Kidney (tissue), 14 donors: Measurements from ENCODE around the gene TMEM184A. TPM values are rescaled to one million over a fixed set of nuclear protein-coding genes. Genes with fewer than 3 reads are reported as not detected.
"Not testable (repeated sequence)": the region's sequence is repeated elsewhere in the genome, so short reads cannot be mapped to it uniquely, and the experiment has no call there.

ENCODE experiments used
- DNase-seq, 5 donors: peaks; one replicate each; pipeline ENCODE4 v3.0.0-alpha.2; 2013 to 2020
- FAIRE-seq: peaks from 2 replicates; lab custom pipeline; 2012; peaks lifted over from hg19 to GRCh38; lab: Jason Lieb, UNC
- H3K27ac ChIP-seq, 2 donors: one replicate each; pipeline ENCODE4 v1.7.0; 2013; ENCODE audit warnings: low read depth in 2 of 2, low read length in 2 of 2, inconsistent platforms in 1 of 2
- H3K27me3 ChIP-seq: one replicate; pipeline ENCODE4 v1.7.1; 2013; ENCODE audit warnings: low read length, inconsistent platforms; ENCODE audit not compliant: control insufficient read depth, insufficient read depth
- H3K36me3 ChIP-seq, 3 donors: one replicate each; pipeline versions ENCODE4 v1.7.0 to v1.7.1; 2013; ENCODE audit warnings: low read length in 3 of 3, control low read depth in 1 of 3, inconsistent platforms in 1 of 3; ENCODE audit not compliant: insufficient read depth in 3 of 3, control insufficient read depth in 2 of 3
- H3K4me1 ChIP-seq, 3 donors: one replicate each; pipeline versions ENCODE4 v1.7.0 to v1.7.1; 2013; ENCODE audit warnings: low read length in 3 of 3, inconsistent platforms in 1 of 3, low read depth in 1 of 3; ENCODE audit not compliant: control insufficient read depth in 2 of 3, insufficient read depth in 2 of 3
- H3K4me3 ChIP-seq, 3 donors: one replicate each; pipeline versions ENCODE4 v1.7.0 to v1.8.1; 2013; ENCODE audit warnings: low read length in 3 of 3, control low read depth in 1 of 3, inconsistent platforms in 1 of 3
- H3K9ac ChIP-seq, 3 donors: one replicate each; pipeline versions ENCODE4 v1.7.0 to v1.7.1; 2013; ENCODE audit warnings: low read length in 3 of 3, control low read depth in 1 of 3, inconsistent platforms in 1 of 3
- H3K9me3 ChIP-seq, 3 donors: one replicate each; pipeline versions ENCODE4 v1.7.0 to v1.7.1; 2013; ENCODE audit warnings: low read length in 3 of 3, control low read depth in 1 of 3, inconsistent platforms in 1 of 3; ENCODE audit not compliant: control insufficient read depth in 2 of 3, insufficient read depth in 1 of 3
- intact Hi-C: fragments of 100-400 bp; cut with DNase I; formaldehyde crosslinking; loops from one replicate; pipeline ENCODE4 v1.11.1; 2022
- polyA plus RNA-seq: library from polyadenylated mRNA; stranded (reverse); fragments of 350-450 nt; fragmentation: Illumina TruSeq; extraction: RNeasy Lipid Tissue Mini Kit (QIAGEN cat#74804); gene quantifications from one replicate; pipeline ENCODE4 v1.2.3, GENCODE V29; 2014; ENCODE audit warnings: low read depth, low replicate concordance; ENCODE audit not compliant: insufficient read depth
- total RNA-seq: library from RNA; stranded (reverse); fragmentation: NEBNext Ultra II Directional; extraction: Animal tissue kit (Norgen Biotek cat#: 25700); gene quantifications from one replicate; pipeline ENCODE4 v1.2.1, GENCODE V29; 2021
- TF ChIP-seq, protein P1 (sequence below): IDR thresholded peaks from 3 replicates; pipeline ENCODE4 v1.5.1; 2012; ENCODE audit warnings: mild to moderate bottlenecking, moderate library complexity, borderline replicate concordance; ENCODE audit not compliant: insufficient read depth; ENCODE audit errors: extremely low read depth
- donor health status: control.
- donor health status: control.
- donor health status: control.
- donor health status: control.
- donor health status: control.
- donor health status: DM: yes; HTN: yes; CAD: no.
- donor health status: Normal renal cell carcinoma (clear cell type).

Gene TMEM184A
- total and polyA plus RNA-seq, 2 donors from 2014 or later = 6.8 to 11.0 TPM

DNA sequence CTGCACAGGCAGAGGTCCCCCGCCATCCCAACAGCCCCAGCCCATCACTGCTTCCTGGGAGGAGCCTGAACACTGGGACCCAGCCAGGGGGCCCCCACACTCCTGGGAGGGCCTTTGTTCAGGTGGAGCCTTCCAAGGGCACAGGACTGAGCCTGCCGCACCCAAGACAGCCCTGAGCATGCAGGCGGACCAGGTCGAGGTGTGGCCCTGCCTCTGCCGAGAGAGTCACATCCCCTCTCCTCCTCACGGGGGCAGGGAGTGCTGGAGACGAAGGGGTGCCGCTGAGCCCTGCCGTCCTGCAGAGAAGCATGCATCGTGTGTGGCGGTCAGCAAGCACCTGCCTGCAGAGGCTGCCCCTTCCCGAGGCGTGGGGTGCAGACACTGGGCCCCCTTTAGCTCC is 32.8 kb downstream of the TMEM184A start:
- no peaks in the 10 kb centered on the region for H3K36me3 ChIP-seq
- no peaks in the 10 kb centered on the region for H3K9me3 ChIP-seq
- H3K27ac ChIP-seq = no peak overlapping the region
- no peak overlapping the region for H3K4me3 ChIP-seq
- peak in 2 of 5 donors; percentile 41 to 71 for DNase-seq
- no peak for FAIRE-seq
- TF ChIP-seq, protein P1, sequence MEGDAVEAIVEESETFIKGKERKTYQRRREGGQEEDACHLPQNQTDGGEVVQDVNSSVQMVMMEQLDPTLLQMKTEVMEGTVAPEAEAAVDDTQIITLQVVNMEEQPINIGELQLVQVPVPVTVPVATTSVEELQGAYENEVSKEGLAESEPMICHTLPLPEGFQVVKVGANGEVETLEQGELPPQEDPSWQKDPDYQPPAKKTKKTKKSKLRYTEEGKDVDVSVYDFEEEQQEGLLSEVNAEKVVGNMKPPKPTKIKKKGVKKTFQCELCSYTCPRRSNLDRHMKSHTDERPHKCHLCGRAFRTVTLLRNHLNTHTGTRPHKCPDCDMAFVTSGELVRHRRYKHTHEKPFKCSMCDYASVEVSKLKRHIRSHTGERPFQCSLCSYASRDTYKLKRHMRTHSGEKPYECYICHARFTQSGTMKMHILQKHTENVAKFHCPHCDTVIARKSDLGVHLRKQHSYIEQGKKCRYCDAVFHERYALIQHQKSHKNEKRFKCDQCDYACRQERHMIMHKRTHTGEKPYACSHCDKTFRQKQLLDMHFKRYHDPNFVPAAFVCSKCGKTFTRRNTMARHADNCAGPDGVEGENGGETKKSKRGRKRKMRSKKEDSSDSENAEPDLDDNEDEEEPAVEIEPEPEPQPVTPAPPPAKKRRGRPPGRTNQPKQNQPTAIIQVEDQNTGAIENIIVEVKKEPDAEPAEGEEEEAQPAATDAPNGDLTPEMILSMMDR = no peak
- H3K27me3 ChIP-seq = no peaks in the 10 kb centered on the region
- H3K9ac ChIP-seq = no peak overlapping the region
- H3K4me1 ChIP-seq = no peaks in the 10 kb centered on the region
- intact Hi-C loops = no loop called here

DNA sequence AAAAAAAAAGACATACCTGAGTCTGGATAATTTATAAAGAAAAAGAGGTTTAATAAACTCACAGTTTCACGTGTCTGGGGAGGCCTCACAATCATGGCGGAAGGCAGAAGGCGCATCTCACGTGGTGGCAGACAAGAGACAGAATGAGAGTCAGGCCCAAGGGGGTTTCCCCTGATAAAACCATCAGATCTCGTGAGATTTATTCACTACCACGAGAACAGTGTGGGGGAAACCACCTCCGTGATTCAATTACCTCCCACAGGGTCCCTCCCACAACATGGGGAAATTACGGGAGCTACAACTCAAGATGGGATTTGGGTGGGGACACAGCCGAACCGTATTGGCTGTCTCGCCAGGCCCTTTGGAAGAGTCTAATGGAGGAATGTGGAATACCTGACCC is 34.5 kb downstream of the TMEM184A start:
- Histone ChIP-seq H3K27me3 (no peaks in the 10 kb centered on the region), H3K4me3 (no peak overlapping the region), H3K4me1 (no peaks in the 10 kb centered on the region), H3K9ac (no peak overlapping the region), H3K36me3 (no peaks in the 10 kb centered on the region), H3K27ac (no peak overlapping the region), H3K9me3 (no peaks in the 10 kb centered on the region)
- FAIRE-seq (no peak), DNase-seq (no peak)
- TF ChIP-seq, protein P1 = no peak
- intact Hi-C loops = no loop called here

DNA sequence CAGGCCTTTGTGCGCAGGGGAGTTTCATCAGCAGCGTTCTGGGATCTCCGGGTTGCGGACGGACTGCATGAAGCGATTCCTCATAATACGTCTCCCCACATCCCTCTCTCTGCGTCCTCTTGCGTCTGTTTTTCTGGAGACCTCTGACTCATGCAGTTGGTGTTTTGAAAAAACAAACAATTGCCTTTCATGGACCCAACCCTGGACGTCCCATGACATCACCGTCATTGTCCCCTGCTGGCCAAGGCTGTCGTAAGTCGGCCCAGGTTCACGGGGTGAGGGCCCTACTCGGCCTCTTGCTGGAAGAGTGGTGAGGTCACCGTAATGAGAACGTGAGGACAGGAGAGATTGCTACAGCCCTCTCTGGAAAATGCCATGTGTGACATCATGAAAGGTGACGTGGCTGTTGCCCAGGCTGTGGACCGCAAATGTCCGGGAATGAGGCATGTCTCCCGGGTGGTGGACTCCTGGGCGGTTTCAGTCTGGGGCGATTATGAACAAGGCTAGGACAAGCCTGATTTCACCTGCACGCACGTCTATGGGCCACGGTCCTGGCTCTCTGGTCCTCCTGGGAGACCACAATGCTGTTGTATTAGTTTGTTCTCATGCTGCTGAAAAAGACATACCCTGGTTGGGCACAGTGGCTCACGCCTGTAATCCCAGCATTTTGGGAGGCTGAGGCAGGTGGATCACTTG is 35.3 kb downstream of the TMEM184A start:
- TF ChIP-seq, protein P1 = no peak
- H3K9ac ChIP-seq = no peak overlapping the region
- no peak for DNase-seq
- no peaks in the 10 kb centered on the region for H3K36me3 ChIP-seq
- H3K9me3 ChIP-seq = no peaks in the 10 kb centered on the region
- H3K27me3 ChIP-seq = no peaks in the 10 kb centered on the region
- H3K27ac ChIP-seq = no peak overlapping the region
- H3K4me3 ChIP-seq = no peak overlapping the region
- FAIRE-seq = no peak
- intact Hi-C loops = no loop called here
- H3K4me1 ChIP-seq = no peaks in the 10 kb centered on the region

DNA sequence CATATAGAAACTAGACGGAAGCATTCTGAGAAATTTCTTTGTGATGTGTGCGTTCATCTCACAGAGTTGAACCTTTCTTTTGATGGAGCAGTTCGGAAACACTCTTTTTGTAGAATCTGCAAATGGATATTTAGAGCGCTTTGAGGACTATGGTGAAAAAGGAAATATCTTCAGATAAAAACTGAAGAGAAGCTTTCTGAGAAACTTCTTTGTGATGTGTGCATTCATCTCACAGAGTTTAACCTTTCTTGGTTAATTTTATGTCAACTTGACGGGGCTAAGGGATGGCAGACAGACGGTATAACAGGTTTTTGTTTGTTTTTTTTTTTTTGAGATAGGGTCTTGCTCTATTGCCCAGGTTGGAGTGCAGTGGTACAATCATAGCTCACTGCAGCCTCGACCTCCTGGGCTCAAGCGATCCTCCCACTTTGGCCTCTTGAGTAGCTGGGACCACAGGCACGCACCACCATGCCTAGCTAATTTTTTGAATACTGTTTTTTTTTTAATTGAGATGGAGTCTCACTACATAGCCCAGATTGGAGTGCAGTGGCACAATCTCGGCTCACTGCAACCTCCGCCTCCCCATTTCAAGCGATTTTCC is 36.6 kb downstream of the TMEM184A start:
- H3K27ac ChIP-seq, H3K4me3 ChIP-seq, DNase-seq, H3K9me3 ChIP-seq, H3K9ac ChIP-seq, intact Hi-C loops, H3K36me3 ChIP-seq, H3K27me3 ChIP-seq, FAIRE-seq, H3K4me1 ChIP-seq: not testable (repeated sequence)
